ENCODE results near the gene ANKRD44. TPM values are rescaled to one million over a fixed set of nuclear protein-coding genes. Genes with fewer than 3 reads are reported as not detected.

The ANKRD44 gene
- total RNA-seq, 1 experiment from 2014 or later: 7.8 TPM

DNA sequence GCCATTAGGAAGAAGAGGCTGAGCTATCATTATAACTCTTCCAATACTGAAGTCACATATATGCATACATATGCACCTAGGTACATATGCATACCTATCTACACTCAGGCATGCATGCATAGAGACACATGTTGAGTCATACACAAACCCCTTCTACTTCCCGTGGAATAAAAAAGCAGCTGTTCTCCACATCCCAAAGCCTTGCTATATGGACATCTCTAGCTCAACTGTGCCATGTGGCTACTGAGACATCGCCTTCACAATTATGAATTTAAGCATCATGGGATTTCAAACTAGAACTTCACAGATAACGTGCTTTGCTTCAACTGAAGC lies 120.5 kb downstream of the ANKRD44 start:
- no peak for DNase-seq (ENCODE audit: low read depth, low spot score)
- Histone ChIP-seq H3K4me3 (ENCODE audit: low read depth in 2 of 2, low read length in 2 of 2) (no peak overlapping the region), H3K36me3 (ENCODE audit: control insufficient read depth, insufficient read depth, low read length) (no peaks in the 10 kb centered on the region), H3K9me3 (ENCODE audit: control insufficient read depth, insufficient read depth, low read depth, low read length) (no peaks in the 10 kb centered on the region), H3K27ac (ENCODE audit: low read length) (no peak overlapping the region), H3K27me3 (ENCODE audit: control insufficient read depth, insufficient read depth, low read length) (no peaks in the 10 kb centered on the region), H3K4me1 (ENCODE audit: control insufficient read depth, insufficient read depth, low read length) (no peaks in the 10 kb centered on the region)
- intact Hi-C loops (cut with micrococcal nuclease; ENCODE audit: unreplicated experiment) (loop anchor here (2.0 kb wide), 1 partner anchor 189 kb away; no protein-coding TSS in a partner anchor), in situ Hi-C loops (cut with HindIII; ENCODE audit: low pct_unique_long_range_greater_than_20kb, low sequenced_read_pairs) (no loop called here)
- ChIA-PET CTCF (interaction anchor here (1.0 kb wide), 1 partner anchor 147 kb away, joined by 3 read pairs; no protein-coding TSS in a partner anchor), POLR2A (no interaction called here)
- TF ChIP-seq SIN3A (IDR thresholded peaks at IDR 0.05; ENCODE audit: borderline replicate concordance, insufficient read depth, low read depth, low read length) (no peak), TCF7L2 (IDR thresholded peaks at IDR 0.05; ENCODE audit: low read depth, low read length) (no peak), POLR2AphosphoS5 (IDR thresholded peaks at IDR 0.05; ENCODE audit: low read depth, low read length) (no peak), REST (IDR thresholded peaks at IDR 0.05; ENCODE audit: insufficient read depth in 1 of 2, low read depth in 2 of 2, low read length in 1 of 2) (no peak), CTCF (IDR thresholded peaks at IDR 0.05) (no peak)
- ATAC-seq: no peak
- no TSS peak for BruUV-seq (replicated peaks)

GRCh38 chr2:197189426-197190099 lies 121.0 kb downstream of the ANKRD44 start:
- Histone ChIP-seq H3K4me3 (ENCODE audit: low read depth in 2 of 2, low read length in 2 of 2) (no peak overlapping the region), H3K36me3 (ENCODE audit: control insufficient read depth, insufficient read depth, low read length) (no peaks in the 10 kb centered on the region), H3K27ac (ENCODE audit: low read length) (no peak overlapping the region), H3K27me3 (ENCODE audit: control insufficient read depth, insufficient read depth, low read length) (no peaks in the 10 kb centered on the region), H3K4me1 (ENCODE audit: control insufficient read depth, insufficient read depth, low read length) (no peaks in the 10 kb centered on the region), H3K9me3 (ENCODE audit: control insufficient read depth, insufficient read depth, low read depth, low read length) (no peaks in the 10 kb centered on the region)
- TF ChIP-seq TCF7L2 (IDR thresholded peaks at IDR 0.05; ENCODE audit: low read depth, low read length) (no peak), CTCF (IDR thresholded peaks at IDR 0.05) (no peak), POLR2AphosphoS5 (IDR thresholded peaks at IDR 0.05; ENCODE audit: low read depth, low read length) (no peak), SIN3A (IDR thresholded peaks at IDR 0.05; ENCODE audit: borderline replicate concordance, insufficient read depth, low read depth, low read length) (no peak), REST (IDR thresholded peaks at IDR 0.05; ENCODE audit: insufficient read depth in 1 of 2, low read depth in 2 of 2, low read length in 1 of 2) (no peak)
- ChIA-PET POLR2A (no interaction called here), CTCF (interaction anchor here (1.0 kb wide), 1 partner anchor 146 kb away, joined by 3 read pairs; no protein-coding TSS in a partner anchor)
- ATAC-seq (no peak), DNase-seq (ENCODE audit: low read depth, low spot score) (no peak)
- intact Hi-C loops (cut with micrococcal nuclease; ENCODE audit: unreplicated experiment): loop anchor here (2.0 kb wide), 1 partner anchor 189 kb away; no protein-coding TSS in a partner anchor
- BruUV-seq (replicated peaks): no TSS peak
- in situ Hi-C loops (cut with HindIII; ENCODE audit: low pct_unique_long_range_greater_than_20kb, low sequenced_read_pairs): no loop called here
